Endothelial cell (in vitro differentiated cells): Measurements from ENCODE around the gene DDN. TPM values are rescaled to one million over a fixed set of nuclear protein-coding genes. Genes with fewer than 3 reads are reported as not detected.

Experiments used
- DNase-seq: peaks from one replicate; pipeline ENCODE4 v3.0.0; 2021; ENCODE audit warnings: low spot score
- H3K27ac Mint-ChIP-seq: one replicate; pipeline ENCODE4 v1.8.0; 2021; ENCODE audit warnings: mixed read lengths, inconsistent platforms; ENCODE audit not compliant: unreplicated experiment
- H3K27me3 Mint-ChIP-seq: one replicate; pipeline ENCODE4 v1.8.0; 2021; ENCODE audit warnings: mild to moderate bottlenecking, moderate library complexity, mixed read lengths, inconsistent platforms; ENCODE audit not compliant: unreplicated experiment
- H3K36me3 Mint-ChIP-seq: one replicate; pipeline ENCODE4 v1.8.0; 2021; ENCODE audit warnings: mild to moderate bottlenecking, low read depth, mixed read lengths, inconsistent platforms; ENCODE audit not compliant: unreplicated experiment
- H3K4me1 Mint-ChIP-seq: one replicate; pipeline ENCODE4 v1.8.0; 2021; ENCODE audit warnings: mild to moderate bottlenecking, mixed read lengths, inconsistent platforms; ENCODE audit not compliant: unreplicated experiment
- H3K4me3 Mint-ChIP-seq: one replicate; pipeline ENCODE4 v1.8.0; 2021; ENCODE audit warnings: mild to moderate bottlenecking, mixed read lengths, inconsistent platforms; ENCODE audit not compliant: unreplicated experiment
- H3K9me3 Mint-ChIP-seq: one replicate; pipeline ENCODE4 v1.8.0; 2021; ENCODE audit warnings: mixed read lengths, inconsistent platforms; ENCODE audit not compliant: unreplicated experiment
- total RNA-seq: library from RNA; stranded (reverse); fragmentation: NEBNext Ultra II Directional; extraction: Animal tissue kit (Norgen Biotek cat#: 25700); gene quantifications from one replicate; pipeline ENCODE4 v1.2.1, GENCODE V29; 2021; ENCODE audit not compliant: unreplicated experiment
- TF ChIP-seq, protein P1 (sequence below): fragments of 200-600 bp; sonication (generic); IDR thresholded peaks from one replicate; pipeline ENCODE4 v1.5.0; 2021; ENCODE audit warnings: antibody characterized with exemption; ENCODE audit not compliant: unreplicated experiment

The DDN gene
- total RNA-seq, 1 donor from 2014 or later = 0.10 TPM

DNA sequence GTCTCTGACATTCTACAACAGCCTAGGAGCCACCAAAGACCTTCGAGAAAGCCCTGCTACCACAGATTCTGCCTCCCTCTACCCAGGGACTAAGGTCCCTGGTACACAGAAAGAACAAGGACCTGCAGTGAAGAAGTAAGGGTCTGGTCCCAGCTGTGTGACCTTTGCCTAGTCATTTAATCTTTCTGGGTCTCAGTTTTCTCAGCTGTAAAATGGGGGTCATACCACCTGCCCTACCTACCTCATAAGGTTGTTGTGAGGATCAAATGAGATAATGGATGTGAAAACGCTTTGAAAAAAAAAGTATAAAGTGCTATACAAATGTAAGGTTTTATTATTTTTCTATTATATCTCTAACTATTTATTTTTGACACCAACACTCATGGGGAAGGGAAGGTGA is 24.6 kb upstream of the DDN start:
- Mint-ChIP-seq H3K27me3 (peaks cover 20% of the 10 kb centered on the region), H3K9me3 (no peaks in the 10 kb centered on the region)
- TF ChIP-seq, protein P1, sequence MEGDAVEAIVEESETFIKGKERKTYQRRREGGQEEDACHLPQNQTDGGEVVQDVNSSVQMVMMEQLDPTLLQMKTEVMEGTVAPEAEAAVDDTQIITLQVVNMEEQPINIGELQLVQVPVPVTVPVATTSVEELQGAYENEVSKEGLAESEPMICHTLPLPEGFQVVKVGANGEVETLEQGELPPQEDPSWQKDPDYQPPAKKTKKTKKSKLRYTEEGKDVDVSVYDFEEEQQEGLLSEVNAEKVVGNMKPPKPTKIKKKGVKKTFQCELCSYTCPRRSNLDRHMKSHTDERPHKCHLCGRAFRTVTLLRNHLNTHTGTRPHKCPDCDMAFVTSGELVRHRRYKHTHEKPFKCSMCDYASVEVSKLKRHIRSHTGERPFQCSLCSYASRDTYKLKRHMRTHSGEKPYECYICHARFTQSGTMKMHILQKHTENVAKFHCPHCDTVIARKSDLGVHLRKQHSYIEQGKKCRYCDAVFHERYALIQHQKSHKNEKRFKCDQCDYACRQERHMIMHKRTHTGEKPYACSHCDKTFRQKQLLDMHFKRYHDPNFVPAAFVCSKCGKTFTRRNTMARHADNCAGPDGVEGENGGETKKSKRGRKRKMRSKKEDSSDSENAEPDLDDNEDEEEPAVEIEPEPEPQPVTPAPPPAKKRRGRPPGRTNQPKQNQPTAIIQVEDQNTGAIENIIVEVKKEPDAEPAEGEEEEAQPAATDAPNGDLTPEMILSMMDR = no peak

DNA sequence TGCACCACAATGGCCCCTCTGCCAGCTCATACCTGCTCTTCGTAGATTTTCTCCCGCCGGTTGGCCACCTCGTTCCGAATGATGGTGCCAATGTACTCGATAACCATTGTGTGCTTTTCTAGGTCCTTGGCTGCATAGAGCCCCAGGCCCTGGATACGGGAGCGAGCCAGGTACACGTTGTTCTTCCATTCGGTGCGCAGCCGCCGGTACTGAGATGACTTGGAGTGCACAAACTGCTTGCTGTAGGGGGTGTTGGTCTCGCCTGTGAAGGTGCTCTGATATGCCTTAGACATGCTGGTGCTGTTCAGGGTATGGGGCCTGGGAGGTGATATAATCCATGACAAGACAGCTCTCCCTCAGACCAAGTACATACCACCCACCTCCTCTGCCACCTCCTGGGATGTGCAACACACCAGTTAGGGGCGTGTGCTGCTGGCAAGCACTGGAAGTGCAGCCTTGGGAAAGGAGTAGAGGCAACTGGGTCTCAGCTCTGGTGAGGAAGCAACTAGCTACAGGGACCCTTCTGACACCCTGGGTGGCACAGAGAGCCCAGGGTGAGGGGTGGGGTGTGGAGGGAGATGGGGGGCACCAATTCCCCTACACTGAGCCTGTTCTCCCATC is 23.5 kb upstream of the DDN start:
- TF ChIP-seq, protein P1 = no peak
- H3K36me3 Mint-ChIP-seq = peaks cover 40% of the 10 kb centered on the region
- DNase-seq = no peak
- peaks cover 21% of the 10 kb centered on the region for H3K27me3 Mint-ChIP-seq
- H3K27ac Mint-ChIP-seq = peak overlapping the region; percentile 52
- peaks cover 18% of the 10 kb centered on the region for H3K4me1 Mint-ChIP-seq
- no peaks in the 10 kb centered on the region for H3K9me3 Mint-ChIP-seq
- H3K4me3 Mint-ChIP-seq = no peak overlapping the region

More for the DNA sequence above, 24.6 kb upstream of the DDN start:
- H3K4me1 Mint-ChIP-seq = peaks cover 13% of the 10 kb centered on the region
- peaks cover 47% of the 10 kb centered on the region for H3K36me3 Mint-ChIP-seq
- H3K27ac Mint-ChIP-seq = no peak overlapping the region
- DNase-seq = no peak
- H3K4me3 Mint-ChIP-seq = no peak overlapping the region

DNA sequence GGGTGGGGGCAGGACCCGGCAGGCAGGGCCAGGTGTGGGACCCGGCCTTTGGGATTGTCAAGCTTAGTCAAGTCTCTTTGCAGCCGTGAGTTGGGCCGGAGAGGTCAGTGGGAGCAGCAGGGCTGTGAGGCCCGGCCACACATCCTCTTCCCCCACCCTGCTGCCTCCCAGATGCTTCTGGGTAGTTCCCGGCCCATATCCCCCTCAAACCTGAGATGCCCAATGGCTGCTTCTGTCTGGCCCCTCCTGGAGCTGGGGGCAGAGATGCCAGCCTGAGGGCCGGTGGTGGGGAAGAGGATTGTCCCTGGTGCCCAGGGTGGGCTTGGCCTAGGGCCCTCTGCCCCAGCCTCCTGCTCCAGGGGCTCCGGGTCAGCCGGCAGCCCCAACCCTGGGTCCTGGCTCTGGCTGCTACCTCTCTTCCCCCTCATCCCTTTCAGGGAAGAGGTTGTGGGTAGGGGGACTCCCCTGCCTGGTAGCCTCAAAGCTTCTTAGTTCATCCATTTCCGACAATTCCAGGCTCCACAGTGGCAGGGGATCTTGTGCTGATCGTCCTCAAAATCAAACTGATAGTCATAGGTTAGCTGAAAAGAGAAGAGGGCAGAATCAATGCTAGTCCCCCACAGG is 22.2 kb upstream of the DDN start:
- H3K9me3 Mint-ChIP-seq = no peaks in the 10 kb centered on the region
- DNase-seq = no peak
- peaks cover 20% of the 10 kb centered on the region for H3K4me1 Mint-ChIP-seq
- TF ChIP-seq, protein P1 = no peak
- H3K36me3 Mint-ChIP-seq = peaks cover 35% of the 10 kb centered on the region
- H3K27ac Mint-ChIP-seq = no peak overlapping the region
- H3K27me3 Mint-ChIP-seq = peaks cover 19% of the 10 kb centered on the region
- H3K4me3 Mint-ChIP-seq = peak overlapping the region; percentile 15

DNA sequence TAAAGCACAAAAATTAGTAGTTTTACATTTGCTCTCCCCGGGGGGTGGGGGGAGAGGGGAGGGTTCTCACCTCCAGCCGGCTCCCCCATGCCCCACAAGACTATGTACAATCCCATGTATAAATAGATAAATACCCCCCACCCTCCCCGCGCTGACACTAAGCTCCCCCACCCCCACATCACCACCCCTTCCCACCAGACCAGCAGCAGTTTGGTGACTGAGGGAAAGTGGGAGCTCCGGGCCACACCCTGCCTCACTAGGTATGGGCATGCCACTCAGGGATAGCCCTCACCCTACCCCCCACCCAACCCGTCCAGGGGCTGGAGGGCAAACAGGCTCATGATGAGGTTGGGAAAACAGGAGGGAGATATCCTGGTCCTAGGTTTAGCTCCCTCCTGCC is 21.3 kb upstream of the DDN start:
- peaks cover 20% of the 10 kb centered on the region for H3K4me1 Mint-ChIP-seq
- no peak overlapping the region for H3K4me3 Mint-ChIP-seq
- H3K27me3 Mint-ChIP-seq = peaks cover 16% of the 10 kb centered on the region
- H3K27ac Mint-ChIP-seq = no peak overlapping the region
- no peak for DNase-seq
- H3K36me3 Mint-ChIP-seq = peaks cover 30% of the 10 kb centered on the region
- TF ChIP-seq, protein P1 = no peak
- no peaks in the 10 kb centered on the region for H3K9me3 Mint-ChIP-seq
